ENCODE results near the gene KRT77.

DNA sequence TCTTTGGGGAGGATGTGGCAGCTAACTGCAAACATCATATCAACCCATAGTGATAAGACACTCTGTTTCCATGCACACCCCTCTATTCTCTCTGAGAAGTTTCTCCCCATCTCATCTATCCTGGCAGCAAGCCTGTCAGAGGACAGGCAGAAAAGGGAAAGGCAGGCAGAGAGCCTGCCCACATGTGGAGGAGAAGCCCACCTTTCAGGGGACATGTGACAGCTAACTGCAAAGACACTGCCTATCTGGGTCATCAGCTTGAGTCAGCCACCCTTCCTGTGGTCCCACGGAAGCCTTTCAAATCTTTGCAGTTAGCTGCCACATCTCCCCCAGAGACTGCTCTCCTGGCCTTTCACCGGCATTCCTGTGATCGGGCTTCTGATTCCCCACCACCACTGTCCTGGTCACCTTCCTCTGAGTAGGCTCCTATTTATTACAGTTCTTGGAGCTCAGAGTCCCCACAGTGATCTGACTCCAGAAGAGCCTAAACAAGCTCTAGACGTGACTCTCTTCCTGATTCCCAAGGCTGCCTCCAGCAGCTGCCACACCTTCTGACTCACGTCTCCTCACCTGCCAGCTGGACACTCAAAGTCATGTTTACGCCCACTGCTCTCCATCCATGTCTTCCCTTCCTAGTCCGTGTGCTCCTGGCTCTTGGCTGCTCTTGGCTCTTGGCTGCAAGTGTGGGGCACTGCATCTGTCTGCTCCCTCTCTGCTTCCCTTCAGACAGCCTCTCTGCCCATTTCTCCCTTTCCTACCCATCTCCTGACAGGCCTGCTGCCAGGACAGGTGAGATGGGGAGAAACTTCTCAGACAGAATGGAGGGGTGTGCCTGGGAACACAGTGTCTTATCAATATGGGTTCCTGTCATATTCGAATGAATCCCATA lies 15.6 kb downstream of the KRT77 start:
- TF ChIP-seq, protein P1, sequence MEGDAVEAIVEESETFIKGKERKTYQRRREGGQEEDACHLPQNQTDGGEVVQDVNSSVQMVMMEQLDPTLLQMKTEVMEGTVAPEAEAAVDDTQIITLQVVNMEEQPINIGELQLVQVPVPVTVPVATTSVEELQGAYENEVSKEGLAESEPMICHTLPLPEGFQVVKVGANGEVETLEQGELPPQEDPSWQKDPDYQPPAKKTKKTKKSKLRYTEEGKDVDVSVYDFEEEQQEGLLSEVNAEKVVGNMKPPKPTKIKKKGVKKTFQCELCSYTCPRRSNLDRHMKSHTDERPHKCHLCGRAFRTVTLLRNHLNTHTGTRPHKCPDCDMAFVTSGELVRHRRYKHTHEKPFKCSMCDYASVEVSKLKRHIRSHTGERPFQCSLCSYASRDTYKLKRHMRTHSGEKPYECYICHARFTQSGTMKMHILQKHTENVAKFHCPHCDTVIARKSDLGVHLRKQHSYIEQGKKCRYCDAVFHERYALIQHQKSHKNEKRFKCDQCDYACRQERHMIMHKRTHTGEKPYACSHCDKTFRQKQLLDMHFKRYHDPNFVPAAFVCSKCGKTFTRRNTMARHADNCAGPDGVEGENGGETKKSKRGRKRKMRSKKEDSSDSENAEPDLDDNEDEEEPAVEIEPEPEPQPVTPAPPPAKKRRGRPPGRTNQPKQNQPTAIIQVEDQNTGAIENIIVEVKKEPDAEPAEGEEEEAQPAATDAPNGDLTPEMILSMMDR (IDR thresholded peaks at IDR 0.05; ENCODE audit: low read length) = no peak
- TF ChIP-seq EZH2 (optimal IDR thresholded peaks at IDR 0.05; ENCODE audit: low read depth, low read length) (no peak), EZH2phosphoT487 (IDR thresholded peaks at IDR 0.05; ENCODE audit: low read length) (no peak)
